Right ventricle myocardium superior (tissue), 1 donor: ENCODE measurements around the gene RIPK4. TPM values are rescaled to one million over a fixed set of nuclear protein-coding genes. Genes with fewer than 3 reads are reported as not detected.
A peak's percentile ranks its signal among the peaks of the same experiment; 100 is the strongest.
"Not testable (repeated sequence)": the region's sequence is repeated elsewhere in the genome, so short reads cannot be mapped to it uniquely, and the experiment has no call there.

Source experiments
- ATAC-seq: fragments of 200-7000 bp; cut with Tn5 transposase; one replicate; pipeline ENCODE4 v1.9.1; 2020; ENCODE audit warnings: mild to moderate bottlenecking; ENCODE audit not compliant: poor library complexity
- DNase-seq: peaks from one replicate; pipeline ENCODE4 v3.0.0-alpha.2; 2020
- intact Hi-C: fragments of 100-400 bp; cut with DNase I; formaldehyde crosslinking; loops from one replicate; pipeline ENCODE4 v1.11.2; 2022
- total RNA-seq: library from RNA; stranded (reverse); fragmentation: NEBNext Ultra II Directional; extraction: Animal tissue kit (Norgen Biotek cat#: 25700); gene quantifications from one replicate; pipeline ENCODE4 v1.2.1, GENCODE V29; 2021
- donor health status: DM: no; HTN: yes; CAD: no; lungs with severe emphysema.

Gene RIPK4
- total RNA-seq, 1 donor from 2014 or later: 0.08 TPM

DNA sequence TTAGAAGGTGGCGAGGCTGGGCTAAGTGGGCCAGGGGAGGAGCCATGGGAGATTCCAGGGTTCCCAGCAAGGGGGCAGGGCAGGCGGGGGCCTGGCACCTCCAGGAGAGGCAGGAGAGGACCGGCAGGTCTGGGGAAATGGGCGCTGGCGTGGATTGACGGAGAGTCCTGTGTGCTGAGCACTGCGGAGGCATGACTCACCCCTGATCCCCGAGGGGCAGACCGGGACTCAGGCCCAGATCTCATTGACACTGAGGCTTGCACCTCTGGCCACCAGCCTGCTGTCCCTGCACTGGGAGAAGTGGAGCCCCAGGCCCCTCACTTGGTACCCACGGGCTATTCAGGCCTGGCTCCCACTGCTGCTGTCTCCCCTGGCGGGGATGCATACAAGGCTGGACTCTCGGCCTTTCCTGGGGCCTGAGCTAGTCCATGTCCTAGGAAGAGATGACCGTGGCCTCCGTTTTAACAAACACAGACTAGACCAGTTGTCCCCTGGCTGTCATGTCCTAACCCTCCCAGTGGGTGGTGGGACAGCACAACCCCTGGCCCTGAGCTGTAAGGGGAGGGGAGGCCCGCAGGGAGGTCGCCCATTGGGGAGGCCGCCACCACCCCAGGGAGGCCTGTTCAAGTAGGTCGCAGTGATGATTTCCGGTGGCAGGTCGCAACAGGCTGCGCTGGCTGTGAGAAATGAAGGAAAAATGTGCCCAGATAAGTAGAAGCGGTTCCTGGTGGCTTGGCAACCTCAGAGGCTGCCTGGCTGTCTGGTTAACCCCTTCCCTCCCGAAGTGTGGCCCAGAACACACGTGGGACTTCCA is 39.7 kb downstream of the RIPK4 start:
- DNase-seq (peak; percentile 85), ATAC-seq (peak; percentile 81)
- intact Hi-C loops: no loop called here

- ATAC-seq (no peak), DNase-seq (no peak)
- intact Hi-C loops: no loop called here
Observed at GRCh38 chr21:41726630-41726969, 40.3 kb downstream of the RIPK4 start.

GRCh38 chr21:41726058-41726558 is 40.7 kb downstream of the RIPK4 start:
- intact Hi-C loops: no loop called here
- DNase-seq (no peak), ATAC-seq (no peak)

DNA sequence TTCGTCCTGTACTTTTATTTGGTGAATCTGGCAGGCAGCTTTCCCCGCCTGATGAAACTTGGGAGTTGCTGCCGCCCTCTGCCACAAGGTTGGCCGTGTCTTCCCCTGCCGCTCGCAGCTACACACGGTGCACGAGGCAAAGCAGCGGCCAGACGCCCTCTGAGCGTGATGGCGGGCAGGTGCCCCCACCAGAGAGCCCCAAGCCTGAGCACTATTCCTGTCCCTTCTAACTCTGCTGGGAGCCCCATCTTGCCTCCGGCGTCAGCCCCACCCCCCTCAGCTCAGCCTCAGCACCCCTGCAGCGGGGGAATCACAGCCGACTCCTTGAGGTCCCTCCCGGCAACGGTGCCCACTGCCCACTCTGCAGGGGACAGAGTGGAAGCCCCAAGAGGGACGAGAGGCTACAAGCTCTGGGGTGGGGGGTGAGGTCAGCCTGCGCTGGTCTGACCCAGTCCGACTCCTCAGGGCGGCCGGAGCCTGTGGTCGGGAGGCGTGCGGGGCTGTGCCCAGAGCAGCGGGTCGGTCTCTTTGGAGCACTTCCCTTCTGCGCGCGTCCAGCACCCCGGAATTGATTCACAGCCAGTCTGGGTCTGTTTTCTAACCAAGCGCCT is 41.3 kb downstream of the RIPK4 start:
- intact Hi-C loops: no loop called here
- no peak for DNase-seq
- ATAC-seq: no peak

DNA sequence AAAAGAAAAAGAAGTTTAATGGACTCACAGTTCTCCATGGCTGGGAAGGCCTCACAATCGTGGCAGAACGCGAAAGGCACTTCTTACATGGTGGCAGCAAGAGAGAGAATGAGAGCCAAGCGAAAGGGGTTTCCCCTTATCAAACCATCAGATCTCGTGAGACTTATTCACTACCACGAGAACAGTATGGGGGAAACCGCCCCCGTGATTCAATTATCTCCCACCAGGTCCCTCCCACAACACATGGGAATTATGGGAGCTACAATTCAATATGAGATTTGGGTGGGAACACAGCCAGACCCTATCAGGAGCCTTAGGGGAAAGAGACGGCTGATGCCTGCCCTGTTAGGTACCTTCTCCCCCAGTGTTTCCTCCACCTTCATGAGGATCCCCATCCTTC is 43.0 kb downstream of the RIPK4 start:
- intact Hi-C loops, DNase-seq, ATAC-seq: not testable (repeated sequence)

DNA sequence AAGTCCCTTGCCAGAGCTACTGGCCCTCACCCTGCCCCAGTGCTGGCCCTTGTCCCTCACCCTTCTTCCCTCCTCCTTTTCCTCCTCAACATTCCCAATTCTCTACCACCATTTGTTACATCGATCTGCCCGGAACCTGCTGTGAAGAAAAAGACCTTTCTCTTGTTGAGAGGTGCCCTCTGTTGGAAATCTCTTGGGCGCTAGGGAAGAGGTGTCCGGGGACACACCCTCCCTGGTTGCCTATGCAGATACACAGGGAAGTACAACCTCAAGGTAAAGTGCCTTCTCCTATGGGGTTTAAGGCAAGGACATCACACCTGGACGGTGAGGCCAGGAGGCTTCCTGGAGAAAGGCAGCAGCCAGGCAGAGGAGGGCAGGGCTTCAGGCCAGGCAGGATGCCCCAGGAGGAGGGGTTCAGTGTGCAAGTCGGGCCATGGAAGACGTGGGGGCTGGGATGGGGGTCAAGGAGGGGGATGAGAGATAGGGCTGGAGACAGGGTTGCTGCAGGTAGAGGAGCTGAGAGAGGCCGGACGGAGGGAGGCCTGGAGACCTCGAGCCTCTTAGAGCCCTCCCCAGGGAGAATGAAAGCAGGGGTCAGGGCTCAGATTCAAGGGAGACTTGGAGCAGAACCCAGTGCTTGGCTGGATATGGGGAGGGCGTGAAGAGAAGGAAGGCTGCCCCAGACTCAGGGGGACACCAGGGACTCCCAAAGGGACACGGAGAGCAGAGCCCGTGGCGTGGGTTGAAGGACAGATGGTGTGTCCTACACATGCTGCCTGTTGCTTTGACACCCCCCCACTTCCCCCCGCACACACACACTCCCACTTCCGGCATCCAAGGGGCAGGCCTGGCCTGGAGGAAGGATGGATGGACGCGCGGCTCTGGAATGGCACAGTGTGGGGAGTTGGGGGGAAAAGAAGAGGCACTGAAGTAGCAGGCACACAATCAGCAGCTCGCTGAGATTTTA is 44.5 kb downstream of the RIPK4 start:
- no peak for DNase-seq
- ATAC-seq: no peak
- intact Hi-C loops: no loop called here

DNA sequence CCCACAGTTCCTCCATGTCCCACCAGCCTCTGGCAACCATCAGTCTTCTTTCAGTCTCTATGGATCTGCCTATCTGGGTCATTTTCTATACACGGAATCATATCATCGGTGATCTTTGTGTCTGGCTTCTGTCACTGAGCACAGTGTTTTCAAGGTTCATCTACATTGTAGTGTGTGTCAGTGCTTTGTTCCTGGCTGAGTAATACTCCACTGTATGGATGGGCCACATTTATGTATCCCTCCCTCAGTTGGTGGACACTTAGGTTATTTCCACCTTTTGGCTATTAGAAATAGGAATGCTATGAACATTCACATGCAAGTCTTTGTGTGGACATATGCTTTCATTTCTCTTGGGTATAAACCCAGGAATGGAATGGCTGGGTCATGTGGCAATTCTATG is 46.6 kb downstream of the RIPK4 start:
- ATAC-seq (no peak), DNase-seq (no peak)
- intact Hi-C loops: no loop called here

DNA sequence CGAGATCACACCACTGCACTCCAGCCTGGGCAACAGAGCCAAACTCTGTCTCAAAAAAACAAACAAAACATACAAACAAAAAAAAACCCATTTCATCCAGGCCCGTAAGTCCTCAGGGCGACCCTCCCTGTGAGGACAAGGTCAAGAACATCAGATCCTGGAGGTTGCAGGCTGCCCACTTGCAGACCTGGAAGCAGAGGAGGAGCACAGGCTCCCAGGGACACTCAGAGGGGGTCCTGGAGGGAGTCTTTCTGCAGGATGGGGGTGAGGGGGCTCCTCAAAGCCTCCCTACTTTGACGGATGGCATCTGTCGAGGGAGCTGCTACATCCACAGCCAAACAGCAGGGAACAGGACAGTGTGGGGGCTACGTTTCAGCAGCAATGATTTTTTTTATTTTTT is 47.2 kb downstream of the RIPK4 start:
- DNase-seq (no peak), ATAC-seq (no peak)
- intact Hi-C loops: no loop called here

- intact Hi-C loops: no loop called here
- ATAC-seq: no peak
- DNase-seq: no peak
Observed at GRCh38 chr21:41717573-41718330, 49.1 kb downstream of the RIPK4 start.

DNA sequence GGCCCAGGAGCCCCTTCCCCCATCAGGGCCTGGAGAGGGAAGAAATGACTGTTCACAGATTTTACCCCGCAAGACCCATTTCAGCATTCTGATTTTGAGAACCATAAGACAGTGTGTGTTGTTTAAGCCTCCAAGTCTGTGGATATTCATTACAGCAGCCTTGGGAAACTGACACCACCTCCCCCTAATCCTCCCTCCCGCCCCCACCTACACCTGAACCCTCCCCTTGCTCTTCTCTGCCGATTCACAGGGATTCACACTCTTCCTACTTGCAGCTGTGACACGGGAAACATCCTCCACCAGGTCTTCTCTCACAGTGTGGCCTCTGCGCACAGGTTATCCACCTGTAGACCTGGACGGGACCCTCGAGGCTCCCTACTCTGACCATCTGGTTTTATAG is 50.1 kb downstream of the RIPK4 start:
- intact Hi-C loops: no loop called here

DNA sequence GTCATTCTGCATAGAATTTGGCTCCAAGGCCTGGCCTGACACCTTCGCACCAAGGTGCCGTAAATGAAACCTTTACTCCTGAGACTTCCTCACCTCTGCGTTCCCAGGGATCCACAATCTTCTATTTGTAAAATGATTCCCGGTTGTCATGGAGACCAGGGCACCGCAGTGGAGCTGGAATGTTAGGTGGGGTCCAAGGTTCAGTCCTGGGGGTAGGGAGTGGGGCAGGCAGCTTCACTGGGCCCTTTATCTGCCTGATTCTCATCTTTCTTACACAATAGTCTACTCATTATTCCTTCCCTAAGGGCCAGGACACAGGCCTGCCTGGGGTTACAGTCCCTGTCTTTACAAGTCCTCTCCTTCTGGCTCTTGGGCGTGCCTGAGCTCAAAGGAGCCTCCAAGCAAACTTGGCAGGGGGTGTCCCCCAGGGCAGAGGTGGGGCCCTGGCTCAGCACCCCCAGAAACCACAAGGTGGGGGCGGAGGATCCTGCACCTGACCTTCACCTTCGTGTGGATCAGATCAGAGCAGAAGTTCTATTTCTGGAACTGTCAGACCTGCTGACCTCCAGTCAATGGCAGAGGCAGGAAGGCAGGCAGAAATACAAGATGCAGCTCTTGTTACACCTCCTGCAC is 51.1 kb downstream of the RIPK4 start:
- intact Hi-C loops: no loop called here
- ATAC-seq (no peak), DNase-seq (no peak)

More for the DNA sequence above, 50.1 kb downstream of the RIPK4 start:
- DNase-seq (no peak), ATAC-seq (no peak)

- intact Hi-C loops, ATAC-seq, DNase-seq: not testable (repeated sequence)
Observed at GRCh38 chr21:41714299-41714865, 52.5 kb downstream of the RIPK4 start.

GRCh38 chr21:41713495-41714281 is 53.2 kb downstream of the RIPK4 start:
- intact Hi-C loops: no loop called here
- ATAC-seq: no peak
- no peak for DNase-seq

DNA sequence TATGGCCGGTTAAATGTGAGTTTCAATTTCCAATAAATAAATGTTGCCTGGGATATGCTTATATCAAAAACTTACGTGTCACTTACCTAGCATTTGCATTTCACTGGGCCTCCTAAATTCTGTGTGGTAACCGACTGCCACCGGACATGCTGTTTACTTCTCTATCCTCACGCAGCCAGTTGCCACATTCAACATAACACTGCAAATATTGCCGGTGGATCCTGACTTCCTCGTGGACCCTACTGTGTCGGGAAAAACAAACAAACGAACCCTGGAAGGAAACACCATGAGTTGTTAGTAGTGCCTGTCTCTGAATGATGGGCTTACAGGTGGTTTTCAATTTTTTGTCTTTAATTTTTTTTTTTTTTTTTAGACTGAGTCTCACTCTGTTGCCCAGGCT is 54.1 kb downstream of the RIPK4 start:
- DNase-seq (no peak), ATAC-seq (no peak)
- intact Hi-C loops: no loop called here

- DNase-seq (no peak), ATAC-seq (no peak)
- intact Hi-C loops: no loop called here
Observed at GRCh38 chr21:41712201-41712600, 54.7 kb downstream of the RIPK4 start.

DNA sequence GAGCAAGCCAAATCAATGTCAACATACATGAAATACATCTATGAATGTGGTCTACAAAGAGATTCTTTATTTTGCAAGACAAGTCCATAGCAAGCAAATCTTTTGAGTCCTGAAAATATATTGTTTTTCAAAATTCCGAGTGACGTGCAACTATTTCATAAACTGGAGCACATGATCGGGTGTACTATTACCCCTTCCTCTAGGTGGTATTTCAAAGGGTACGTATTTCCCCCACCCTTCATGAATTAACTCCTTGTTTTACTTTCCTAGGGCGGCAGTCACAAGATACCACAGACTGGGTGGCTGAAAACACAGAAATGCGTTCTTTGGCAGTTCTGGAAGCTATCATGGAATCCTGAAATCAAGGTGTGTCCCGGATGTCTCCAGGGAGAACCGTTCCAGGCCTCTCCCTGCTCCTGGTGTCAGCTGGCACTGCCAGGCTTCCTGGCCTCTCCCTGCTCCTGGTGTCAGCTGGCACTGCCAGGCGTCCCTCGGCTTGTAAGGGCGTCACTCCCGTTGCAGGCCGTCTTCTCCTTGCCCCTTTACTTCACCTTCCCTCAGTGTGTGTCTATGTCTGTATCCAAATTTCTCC is 55.3 kb downstream of the RIPK4 start:
- DNase-seq: no peak
- no peak for ATAC-seq
- intact Hi-C loops: no loop called here

DNA sequence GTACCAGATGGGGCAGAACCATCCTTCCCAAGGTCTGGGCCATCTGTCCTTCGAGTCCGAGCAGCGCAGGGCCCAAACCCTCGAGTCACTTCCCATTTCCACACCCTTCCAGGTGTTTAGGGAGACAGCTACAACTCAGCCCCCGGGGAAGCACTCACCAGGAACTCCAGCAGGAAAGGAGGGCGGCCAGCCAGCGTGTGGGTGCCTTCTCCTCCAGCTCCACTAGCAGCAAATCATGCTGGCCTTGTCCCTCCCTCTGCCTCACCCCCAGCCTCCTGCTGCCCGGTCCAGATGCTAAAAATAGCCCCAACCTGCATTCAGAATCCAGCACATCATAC is 56.1 kb downstream of the RIPK4 start:
- ATAC-seq: no peak
- intact Hi-C loops: no loop called here

More for the DNA sequence above, 56.1 kb downstream of the RIPK4 start:
- DNase-seq: no peak
